PC-9 (cell line): Measurements from ENCODE around the gene HERC2.

Experiments
- EZH2 ChIP-seq: fragments of 200-600 bp; sonication (generic); IDR thresholded peaks from 2 replicates; pipeline ENCODE4 v1.8.0; 2017; ENCODE audit warnings: antibody characterized with exemption, low read depth
- TF ChIP-seq, protein P1 (sequence below): fragments of 200-600 bp; sonication (generic); conservative IDR thresholded peaks from 2 replicates; pipeline ENCODE4 v1.6.1; 2017; ENCODE audit warnings: mixed run types, antibody characterized with exemption, mild to moderate bottlenecking, moderate library complexity

DNA sequence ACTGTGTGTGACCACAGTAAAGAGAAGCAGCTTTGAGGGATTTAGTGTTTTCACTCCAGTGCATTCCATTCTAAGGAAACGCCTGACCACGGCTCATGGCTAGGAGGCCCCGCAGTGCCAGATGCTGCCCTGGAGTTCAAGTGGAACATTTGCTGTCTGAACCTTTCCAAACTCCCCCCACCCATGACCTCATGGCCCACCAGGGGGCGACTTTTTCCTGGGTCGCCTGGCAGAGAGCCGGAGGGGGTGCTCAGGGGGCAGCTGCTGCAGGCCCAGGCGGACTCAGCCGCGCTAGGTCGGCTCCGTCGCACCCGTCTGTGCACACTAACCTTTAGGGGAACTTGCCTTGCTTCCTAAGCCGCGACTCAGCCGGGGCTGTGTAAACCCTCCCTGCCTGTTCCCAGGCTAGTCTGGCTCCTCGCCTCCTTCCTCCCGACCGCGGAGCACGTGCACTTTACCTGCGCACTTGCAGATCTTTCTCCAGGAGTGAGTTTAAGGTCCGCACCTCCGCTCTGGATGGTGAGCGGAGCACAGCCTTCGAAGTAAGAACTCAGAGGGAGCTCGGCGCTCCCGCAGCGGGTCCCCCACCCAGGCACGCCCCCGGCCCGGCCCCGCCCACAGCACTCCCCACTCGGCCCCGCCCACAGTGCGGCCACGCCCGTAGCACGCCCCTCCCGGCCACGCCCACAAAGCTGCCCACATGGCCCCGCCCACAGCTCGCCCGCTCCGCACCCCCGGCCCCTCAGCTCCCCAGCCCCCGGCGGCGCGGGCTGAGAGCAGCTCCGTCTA, 223.0 kb downstream of the HERC2 start, which contains the start of gene OCA2:
- TF ChIP-seq, protein P1, sequence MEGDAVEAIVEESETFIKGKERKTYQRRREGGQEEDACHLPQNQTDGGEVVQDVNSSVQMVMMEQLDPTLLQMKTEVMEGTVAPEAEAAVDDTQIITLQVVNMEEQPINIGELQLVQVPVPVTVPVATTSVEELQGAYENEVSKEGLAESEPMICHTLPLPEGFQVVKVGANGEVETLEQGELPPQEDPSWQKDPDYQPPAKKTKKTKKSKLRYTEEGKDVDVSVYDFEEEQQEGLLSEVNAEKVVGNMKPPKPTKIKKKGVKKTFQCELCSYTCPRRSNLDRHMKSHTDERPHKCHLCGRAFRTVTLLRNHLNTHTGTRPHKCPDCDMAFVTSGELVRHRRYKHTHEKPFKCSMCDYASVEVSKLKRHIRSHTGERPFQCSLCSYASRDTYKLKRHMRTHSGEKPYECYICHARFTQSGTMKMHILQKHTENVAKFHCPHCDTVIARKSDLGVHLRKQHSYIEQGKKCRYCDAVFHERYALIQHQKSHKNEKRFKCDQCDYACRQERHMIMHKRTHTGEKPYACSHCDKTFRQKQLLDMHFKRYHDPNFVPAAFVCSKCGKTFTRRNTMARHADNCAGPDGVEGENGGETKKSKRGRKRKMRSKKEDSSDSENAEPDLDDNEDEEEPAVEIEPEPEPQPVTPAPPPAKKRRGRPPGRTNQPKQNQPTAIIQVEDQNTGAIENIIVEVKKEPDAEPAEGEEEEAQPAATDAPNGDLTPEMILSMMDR = no peak
- TF ChIP-seq EZH2 = no peak
